Endodermal cell (in vitro differentiated cells): Measurements from ENCODE around the gene SLX1A. TPM values are rescaled to one million over a fixed set of nuclear protein-coding genes. Genes with fewer than 3 reads are reported as not detected.
"Not testable (repeated sequence)": the region's sequence is repeated elsewhere in the genome, so short reads cannot be mapped to it uniquely, and the experiment has no call there.

Experiments used
- DNase-seq: peaks from one replicate; pipeline ENCODE4 v3.0.0-alpha.2; 2017
- H3K27ac ChIP-seq: 2 replicates; pipeline ENCODE4 v1.5.1; 2013; ENCODE audit warnings: mild to moderate bottlenecking, low read depth, low read length, moderate library complexity
- H3K27me3 ChIP-seq: 2 replicates; pipeline ENCODE4 v1.6.1; 2013; ENCODE audit warnings: mild to moderate bottlenecking, low read length, moderate library complexity; ENCODE audit not compliant: insufficient read depth, control insufficient read depth, poor library complexity, severe bottlenecking
- H3K36me3 ChIP-seq: 2 replicates; pipeline ENCODE4 v1.7.0; 2013; ENCODE audit warnings: mild to moderate bottlenecking, low read length, moderate library complexity; ENCODE audit not compliant: control insufficient read depth, insufficient read depth
- H3K4me1 ChIP-seq: one replicate; pipeline ENCODE4 v1.7.0; 2013; ENCODE audit warnings: low read length; ENCODE audit not compliant: control insufficient read depth, insufficient read depth
- H3K4me3 ChIP-seq: 2 replicates; pipeline ENCODE4 v1.5.1; 2013; ENCODE audit warnings: mild to moderate bottlenecking, low read length, moderate library complexity
- H3K9ac ChIP-seq: 2 replicates; pipeline ENCODE4 v1.6.1; 2013; ENCODE audit warnings: mild to moderate bottlenecking, low read length, moderate library complexity; ENCODE audit not compliant: poor library complexity, severe bottlenecking; ENCODE audit errors: extremely low read depth
- H3K9me3 ChIP-seq: 2 replicates; pipeline ENCODE4 v1.6.1; 2013; ENCODE audit warnings: mild to moderate bottlenecking, low read length, moderate library complexity; ENCODE audit not compliant: control insufficient read depth
- H3K27ac Mint-ChIP-seq: 2 replicates; pipeline ENCODE4 v1.8.0; 2020; ENCODE audit warnings: mixed read lengths
- H3K27me3 Mint-ChIP-seq: 2 replicates; pipeline ENCODE4 v1.8.0; 2021; ENCODE audit warnings: mild to moderate bottlenecking, mixed read lengths; ENCODE audit not compliant: insufficient read depth
- H3K36me3 Mint-ChIP-seq: 2 replicates; pipeline ENCODE4 v1.8.0; 2020; ENCODE audit warnings: low read depth, mixed read lengths
- H3K4me1 Mint-ChIP-seq: 2 replicates; pipeline ENCODE4 v1.8.0; 2020; ENCODE audit warnings: mixed read lengths
- H3K4me3 Mint-ChIP-seq: 2 replicates; pipeline ENCODE4 v1.8.0; 2020; ENCODE audit warnings: mild to moderate bottlenecking, moderate library complexity, mixed read lengths
- H3K9me3 Mint-ChIP-seq: 2 replicates; pipeline ENCODE4 v1.8.0; 2020; ENCODE audit warnings: mild to moderate bottlenecking, mixed read lengths
- WGBS, 2 experiments: methylation state at CpG; one replicate each; pipeline versions ENCODE4 v1.1.5 to v1.1.7; 2013; ENCODE audit warnings: missing lambda C conversion rate in 2 of 2, mixed read lengths in 1 of 2; ENCODE audit not compliant: insufficient coverage in 1 of 2, insufficient read length in 1 of 2; 5-methylcytosine and 5-hydroxymethylcytosine counted together
- total RNA-seq, 2 donors: library from RNA; stranded (reverse); fragmentation: NEBNext Ultra II Directional in 1 of 2; extraction: Animal tissue kit (Norgen Biotek cat#: 25700) in 1 of 2; gene quantifications; 2 replicates in 1 of 2; 3 replicates in 1 of 2; pipeline ENCODE4 v1.2.1, GENCODE V29; 2021
- TF ChIP-seq, protein P1 (sequence below): fragments of 200-600 bp; sonication (generic); conservative IDR thresholded peaks from 2 replicates; pipeline ENCODE4 v1.5.0; 2021; ENCODE audit warnings: antibody characterized with exemption, mild to moderate bottlenecking

Gene SLX1A
- total RNA-seq, 2 donors from 2014 or later, result 37.7 to 48.8 TPM

DNA sequence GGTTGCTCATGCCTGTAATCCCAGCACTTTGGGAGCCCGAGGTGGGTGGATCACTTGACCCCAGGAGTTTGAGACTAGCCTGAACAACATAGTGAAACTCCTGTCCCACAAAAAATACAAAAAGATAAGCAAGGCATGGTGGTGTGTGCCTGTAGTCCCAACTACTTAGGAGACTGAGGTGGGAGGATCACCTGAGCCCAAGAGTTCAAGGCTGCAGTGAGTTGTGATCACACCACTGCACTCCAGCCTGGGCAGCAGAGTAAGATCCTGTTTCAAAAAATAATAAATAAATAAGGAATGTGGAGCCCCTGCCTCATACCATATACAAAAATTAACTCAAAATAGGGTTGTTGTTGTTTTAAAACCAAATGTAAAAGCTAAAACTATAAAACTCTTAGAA is 36.5 kb upstream of the SLX1A start:
- H3K9me3 ChIP-seq, result no peaks in the 10 kb centered on the region
- H3K4me1 Mint-ChIP-seq, result no peaks in the 10 kb centered on the region
- peaks cover 3% of the 10 kb centered on the region for H3K27me3 Mint-ChIP-seq
- peaks cover 3% of the 10 kb centered on the region for H3K9me3 Mint-ChIP-seq
- TF ChIP-seq, protein P1, sequence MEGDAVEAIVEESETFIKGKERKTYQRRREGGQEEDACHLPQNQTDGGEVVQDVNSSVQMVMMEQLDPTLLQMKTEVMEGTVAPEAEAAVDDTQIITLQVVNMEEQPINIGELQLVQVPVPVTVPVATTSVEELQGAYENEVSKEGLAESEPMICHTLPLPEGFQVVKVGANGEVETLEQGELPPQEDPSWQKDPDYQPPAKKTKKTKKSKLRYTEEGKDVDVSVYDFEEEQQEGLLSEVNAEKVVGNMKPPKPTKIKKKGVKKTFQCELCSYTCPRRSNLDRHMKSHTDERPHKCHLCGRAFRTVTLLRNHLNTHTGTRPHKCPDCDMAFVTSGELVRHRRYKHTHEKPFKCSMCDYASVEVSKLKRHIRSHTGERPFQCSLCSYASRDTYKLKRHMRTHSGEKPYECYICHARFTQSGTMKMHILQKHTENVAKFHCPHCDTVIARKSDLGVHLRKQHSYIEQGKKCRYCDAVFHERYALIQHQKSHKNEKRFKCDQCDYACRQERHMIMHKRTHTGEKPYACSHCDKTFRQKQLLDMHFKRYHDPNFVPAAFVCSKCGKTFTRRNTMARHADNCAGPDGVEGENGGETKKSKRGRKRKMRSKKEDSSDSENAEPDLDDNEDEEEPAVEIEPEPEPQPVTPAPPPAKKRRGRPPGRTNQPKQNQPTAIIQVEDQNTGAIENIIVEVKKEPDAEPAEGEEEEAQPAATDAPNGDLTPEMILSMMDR, result no peak
- H3K27ac ChIP-seq, result no peak overlapping the region
- no peaks in the 10 kb centered on the region for H3K4me1 ChIP-seq
- H3K4me3 ChIP-seq, result no peak overlapping the region
- H3K9ac ChIP-seq, result no peak overlapping the region
- no peaks in the 10 kb centered on the region for H3K36me3 Mint-ChIP-seq
- WGBS, 2 experiments, result 74 to 86% methylated on average over 1 of the region's 1 CpG
- no peak overlapping the region for H3K27ac Mint-ChIP-seq
- no peak overlapping the region for H3K4me3 Mint-ChIP-seq
- no peak for DNase-seq
- H3K36me3 ChIP-seq, result no peaks in the 10 kb centered on the region
- H3K27me3 ChIP-seq, result no peaks in the 10 kb centered on the region

DNA sequence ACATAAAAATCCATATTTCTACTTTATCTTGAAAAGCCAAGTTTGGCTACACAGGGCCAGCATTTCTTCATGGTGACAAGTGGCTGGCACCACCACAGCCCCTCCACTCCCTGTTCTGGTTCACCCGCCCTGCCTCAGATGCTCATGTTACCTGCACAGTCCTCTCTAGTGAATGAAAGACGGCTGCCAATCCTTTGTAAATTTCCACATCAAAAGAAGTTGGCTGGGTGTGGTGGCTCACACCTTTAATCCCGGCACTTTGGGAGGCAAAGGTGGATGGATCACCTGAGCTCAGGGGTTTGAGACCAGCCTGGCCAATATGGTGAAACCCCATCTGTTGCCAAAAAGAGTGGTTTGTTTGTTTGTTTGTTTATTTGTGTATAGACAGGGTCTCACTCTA is 30.1 kb upstream of the SLX1A start:
- H3K27ac ChIP-seq, result no peak overlapping the region
- H3K27me3 Mint-ChIP-seq, result peaks cover 16% of the 10 kb centered on the region
- peaks cover 3% of the 10 kb centered on the region for H3K36me3 Mint-ChIP-seq
- DNase-seq, result no peak
- TF ChIP-seq, protein P1, result no peak
- H3K9me3 ChIP-seq, result no peaks in the 10 kb centered on the region
- H3K4me1 ChIP-seq, result no peaks in the 10 kb centered on the region
- 79 to 100% methylated on average over 3 of the region's 3 CpGs for WGBS, 2 experiments
- no peaks in the 10 kb centered on the region for H3K4me1 Mint-ChIP-seq
- no peaks in the 10 kb centered on the region for H3K27me3 ChIP-seq
- H3K4me3 ChIP-seq, result no peak overlapping the region
- H3K4me3 Mint-ChIP-seq, result no peak overlapping the region
- no peak overlapping the region for H3K9ac ChIP-seq
- no peaks in the 10 kb centered on the region for H3K36me3 ChIP-seq
- peaks cover 12% of the 10 kb centered on the region for H3K9me3 Mint-ChIP-seq
- H3K27ac Mint-ChIP-seq, result no peak overlapping the region

DNA sequence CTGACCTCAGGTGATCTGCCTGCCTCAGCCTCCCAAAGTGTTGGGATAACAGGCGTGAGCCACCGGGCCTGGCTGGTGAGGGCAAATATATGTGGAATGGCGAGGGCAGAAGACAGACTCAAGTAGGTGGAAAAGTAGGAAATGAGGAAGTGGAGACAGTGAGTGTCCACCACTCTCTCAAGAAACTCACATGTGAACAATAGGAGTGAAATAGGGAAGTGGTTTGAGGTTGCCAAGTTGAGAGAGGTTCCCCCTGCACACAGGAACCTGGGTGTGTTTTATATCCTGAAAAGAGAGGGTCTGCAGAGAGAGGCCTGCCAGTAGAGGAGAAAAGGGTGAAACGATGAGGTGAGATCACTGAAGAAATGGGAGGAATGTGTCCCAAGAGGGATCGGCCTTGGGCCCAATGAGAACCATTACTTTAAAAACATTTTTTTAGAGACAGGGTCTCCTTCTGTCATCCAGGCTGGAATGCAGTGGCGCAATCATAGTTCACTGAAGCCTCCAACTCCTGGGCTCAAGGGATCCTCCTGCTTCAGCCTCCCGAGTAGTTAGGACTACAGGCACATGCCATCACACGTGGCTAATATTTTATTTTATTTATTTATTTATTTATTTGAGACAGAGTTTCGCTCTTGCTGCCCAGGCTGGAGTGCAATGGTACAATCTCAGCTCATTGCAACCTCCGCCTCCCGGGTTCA is 27.3 kb upstream of the SLX1A start:
- 90 to 94% methylated on average over 6 to 7 of the region's 11 CpGs for WGBS, 2 experiments
- no peaks in the 10 kb centered on the region for H3K36me3 ChIP-seq
- Mint-ChIP-seq H3K9me3 (peaks cover 14% of the 10 kb centered on the region), H3K4me1 (no peaks in the 10 kb centered on the region), H3K27ac (no peak overlapping the region), H3K36me3 (peaks cover 3% of the 10 kb centered on the region), H3K27me3 (peaks cover 14% of the 10 kb centered on the region), H3K4me3 (no peak overlapping the region)
- no peaks in the 10 kb centered on the region for H3K4me1 ChIP-seq
- TF ChIP-seq, protein P1, result no peak
- no peak overlapping the region for H3K9ac ChIP-seq
- no peak for DNase-seq
- no peak overlapping the region for H3K27ac ChIP-seq
- H3K4me3 ChIP-seq, result no peak overlapping the region
- H3K9me3 ChIP-seq, result no peaks in the 10 kb centered on the region
- no peaks in the 10 kb centered on the region for H3K27me3 ChIP-seq

DNA sequence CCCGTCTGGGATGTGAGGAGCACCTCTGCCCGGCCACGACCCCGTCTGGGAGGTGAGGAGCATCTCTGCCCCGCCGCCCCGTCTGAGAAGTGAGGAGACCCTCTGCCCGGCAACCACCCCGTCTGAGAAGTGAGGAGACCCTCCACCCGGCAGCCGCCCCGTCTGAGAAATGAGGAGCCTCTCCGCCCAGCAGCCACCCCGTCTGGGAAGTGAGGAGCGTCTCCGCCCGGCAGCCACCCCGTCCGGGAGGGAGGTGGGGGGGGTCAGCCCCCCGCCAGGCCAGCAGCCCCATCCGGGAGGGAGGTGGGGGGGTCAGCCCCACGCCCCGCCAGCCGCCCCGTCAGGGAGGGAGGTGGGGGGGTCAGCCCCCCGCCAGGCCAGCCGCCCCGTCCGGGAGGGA is 24.9 kb upstream of the SLX1A start:
- H3K9me3 ChIP-seq, H3K4me1 ChIP-seq, H3K9ac ChIP-seq, H3K36me3 Mint-ChIP-seq, H3K27ac ChIP-seq, H3K4me1 Mint-ChIP-seq, H3K27me3 ChIP-seq, H3K27ac Mint-ChIP-seq, H3K4me3 ChIP-seq, H3K36me3 ChIP-seq, DNase-seq, H3K4me3 Mint-ChIP-seq: not testable (repeated sequence)
- Mint-ChIP-seq H3K9me3 (peaks cover 14% of the 10 kb centered on the region), H3K27me3 (peaks cover 14% of the 10 kb centered on the region)
- 86% methylated on average over 9 of the region's 29 CpGs; no CpG with 5 or more reads in 1 of the 2 experiments for WGBS, 2 experiments

DNA sequence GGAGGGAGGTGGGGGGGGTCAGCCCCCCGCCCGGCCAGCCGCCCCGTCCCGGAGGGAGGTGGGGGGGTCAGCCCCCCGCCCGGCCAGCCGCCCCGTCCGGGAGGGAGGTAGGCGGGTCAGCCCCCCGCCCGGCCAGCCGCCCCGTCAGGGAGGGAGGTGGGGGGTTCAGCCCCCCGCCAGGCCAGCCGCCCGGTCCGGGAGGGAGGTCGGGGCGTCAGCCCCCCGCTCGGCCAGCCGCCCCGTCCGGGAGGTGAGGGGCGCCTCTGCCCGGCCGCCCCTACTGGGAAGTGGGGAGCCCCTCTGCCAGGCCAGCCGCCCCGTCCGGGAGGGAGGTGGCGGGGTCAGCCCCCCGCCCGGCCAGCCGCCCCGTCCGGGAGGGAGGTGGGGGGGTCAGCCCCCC is 24.3 kb upstream of the SLX1A start:
- H3K4me3 ChIP-seq, H3K27ac ChIP-seq, H3K27me3 ChIP-seq, H3K27ac Mint-ChIP-seq, H3K4me3 Mint-ChIP-seq, H3K36me3 Mint-ChIP-seq, H3K4me1 Mint-ChIP-seq, H3K36me3 ChIP-seq, DNase-seq, H3K9ac ChIP-seq, H3K9me3 ChIP-seq, H3K4me1 ChIP-seq: not testable (repeated sequence)
- Mint-ChIP-seq H3K9me3 (peaks cover 14% of the 10 kb centered on the region), H3K27me3 (peaks cover 14% of the 10 kb centered on the region)
- whole genome bisulfite sequencing, 2 experiments, result 90% methylated on average over 2 of the region's 38 CpGs; no CpG with 5 or more reads in 1 of the 2 experiments
